ENCODE measurements around the gene LRRC4C. TPM values are rescaled to one million over a fixed set of nuclear protein-coding genes. Genes with fewer than 3 reads are reported as not detected.
"Not testable (repeated sequence)": the region's sequence is repeated elsewhere in the genome, so short reads cannot be mapped to it uniquely, and the experiment has no call there.

The LRRC4C gene
- total RNA-seq, 1 donor from 2014 or later: 1.3 TPM

GRCh38 chr11:41031551-41032060, 427.8 kb downstream of the LRRC4C start:
- DNase-seq (ENCODE audit: low spot score, unreplicated experiment): no peak
- Mint-ChIP-seq H3K9me3 (ENCODE audit: low read depth) (peaks cover 3% of the 10 kb centered on the region), H3K4me3 (ENCODE audit: low read depth) (no peak overlapping the region), H3K27ac (no peak overlapping the region), H3K36me3 (ENCODE audit: insufficient read depth) (no peaks in the 10 kb centered on the region), H3K27me3 (no peaks in the 10 kb centered on the region), H3K4me1 (ENCODE audit: low read depth) (no peaks in the 10 kb centered on the region)
- no peak for TF ChIP-seq CTCF (IDR thresholded peaks at IDR 0.05; ENCODE audit: unreplicated experiment)

GRCh38 chr11:41020259-41020658, 439.2 kb downstream of the LRRC4C start:
- Mint-ChIP-seq H3K27ac (no peak overlapping the region), H3K36me3 (ENCODE audit: insufficient read depth) (no peaks in the 10 kb centered on the region), H3K27me3 (no peaks in the 10 kb centered on the region), H3K9me3 (ENCODE audit: low read depth) (peaks cover 3% of the 10 kb centered on the region), H3K4me1 (ENCODE audit: low read depth) (peaks cover 10% of the 10 kb centered on the region), H3K4me3 (ENCODE audit: low read depth) (no peak overlapping the region)
- DNase-seq (ENCODE audit: low spot score, unreplicated experiment): no peak
- TF ChIP-seq CTCF (IDR thresholded peaks at IDR 0.05; ENCODE audit: unreplicated experiment): no peak

GRCh38 chr11:41019666-41020065, 439.8 kb downstream of the LRRC4C start:
- not testable (repeated sequence) for H3K9me3 Mint-ChIP-seq (ENCODE audit: low read depth)

GRCh38 chr11:41018224-41018623, 441.2 kb downstream of the LRRC4C start:
- no peak for TF ChIP-seq CTCF (IDR thresholded peaks at IDR 0.05; ENCODE audit: unreplicated experiment)
- no peaks in the 10 kb centered on the region for H3K27me3 Mint-ChIP-seq
- no peak for DNase-seq (ENCODE audit: low spot score, unreplicated experiment)
- H3K27ac Mint-ChIP-seq: peak overlapping the region; percentile 28
- no peak overlapping the region for H3K4me3 Mint-ChIP-seq (ENCODE audit: low read depth)
- H3K36me3 Mint-ChIP-seq (ENCODE audit: insufficient read depth): no peaks in the 10 kb centered on the region
- H3K4me1 Mint-ChIP-seq (ENCODE audit: low read depth): peaks cover 3% of the 10 kb centered on the region
- H3K9me3 Mint-ChIP-seq (ENCODE audit: low read depth): peaks cover 3% of the 10 kb centered on the region

More at GRCh38 chr11:41019666-41020065, 439.8 kb downstream of the LRRC4C start:
- H3K4me3 Mint-ChIP-seq (ENCODE audit: low read depth); H3K36me3 Mint-ChIP-seq (ENCODE audit: insufficient read depth); H3K27ac Mint-ChIP-seq; DNase-seq (ENCODE audit: low spot score, unreplicated experiment); H3K4me1 Mint-ChIP-seq (ENCODE audit: low read depth); H3K27me3 Mint-ChIP-seq: not testable (repeated sequence)

GRCh38 chr11:41010361-41011050, 448.9 kb downstream of the LRRC4C start:
- TF ChIP-seq CTCF (IDR thresholded peaks at IDR 0.05; ENCODE audit: unreplicated experiment): no peak
- no peak for DNase-seq (ENCODE audit: low spot score, unreplicated experiment)
- H3K27ac Mint-ChIP-seq: no peak overlapping the region
- no peaks in the 10 kb centered on the region for H3K4me1 Mint-ChIP-seq (ENCODE audit: low read depth)
- H3K4me3 Mint-ChIP-seq (ENCODE audit: low read depth): no peak overlapping the region
- H3K27me3 Mint-ChIP-seq: no peaks in the 10 kb centered on the region
- H3K9me3 Mint-ChIP-seq (ENCODE audit: low read depth): no peaks in the 10 kb centered on the region
- H3K36me3 Mint-ChIP-seq (ENCODE audit: insufficient read depth): no peaks in the 10 kb centered on the region

- Mint-ChIP-seq H3K27ac (no peak overlapping the region), H3K4me1 (ENCODE audit: low read depth) (no peaks in the 10 kb centered on the region), H3K4me3 (ENCODE audit: low read depth) (no peak overlapping the region), H3K27me3 (no peaks in the 10 kb centered on the region), H3K9me3 (ENCODE audit: low read depth) (no peaks in the 10 kb centered on the region), H3K36me3 (ENCODE audit: insufficient read depth) (no peaks in the 10 kb centered on the region)
- DNase-seq (ENCODE audit: low spot score, unreplicated experiment): no peak
- TF ChIP-seq CTCF (IDR thresholded peaks at IDR 0.05; ENCODE audit: unreplicated experiment): no peak
Observed at GRCh38 chr11:41005986-41006385, 453.5 kb downstream of the LRRC4C start.

Data from progenitor cell of endocrine pancreas (in vitro differentiated cells).